SH-SY5Y (cell line): ENCODE measurements around the gene PPP1R12C.

Experiments
- GATA2 ChIP-seq: IDR thresholded peaks from 2 replicates; pipeline ENCODE4 v1.6.1; 2011; ENCODE audit warnings: mild to moderate bottlenecking, low read depth, low read length
- GATA3 ChIP-seq: IDR thresholded peaks from 2 replicates; pipeline ENCODE4 v1.6.1; 2011; ENCODE audit warnings: low read depth, mild to moderate bottlenecking, low read length, moderate library complexity

GRCh38 chr19:55111238-55111831, 6.1 kb downstream of the PPP1R12C start:
- no peak for TF ChIP-seq GATA2
- no peak for TF ChIP-seq GATA3
